GM18861 (cell line): ENCODE data around the gene CLEC4G.
"Not testable (repeated sequence)": the region's sequence is repeated elsewhere in the genome, so short reads cannot be mapped to it uniquely, and the experiment has no call there.

Experiments used
- ATAC-seq: cut with Tn5 transposase; IDR thresholded peaks from one replicate; pipeline ENCODE4 v1.9.1; 2021; ENCODE audit not compliant: unreplicated experiment

CLEC4G gene

GRCh38 chr19:7732045-7732444, at the start of gene CLEC4G:
CLEC4G (minus strand) TSS chr19:7732110; CDS start chr19:7732102, 8 bp downstream.
- ATAC-seq, result no peak

GRCh38 chr19:7781157-7781556, 49.2 kb upstream of the CLEC4G start:
- no peak for ATAC-seq

- no peak for ATAC-seq
Observed at GRCh38 chr19:7779631-7780486, 47.9 kb upstream of the CLEC4G start.

GRCh38 chr19:7778081-7778480, 46.2 kb upstream of the CLEC4G start:
- no peak for ATAC-seq

GRCh38 chr19:7775761-7776160, 43.9 kb upstream of the CLEC4G start:
- ATAC-seq, result no peak

- ATAC-seq, result no peak
Observed at GRCh38 chr19:7773841-7774240, 41.9 kb upstream of the CLEC4G start.

- ATAC-seq, result no peak
Observed at GRCh38 chr19:7772752-7773291, 40.9 kb upstream of the CLEC4G start.

- no peak for ATAC-seq
Observed at GRCh38 chr19:7771072-7771471, 39.2 kb upstream of the CLEC4G start.

GRCh38 chr19:7769171-7769570, 37.3 kb upstream of the CLEC4G start:
- ATAC-seq, result no peak

GRCh38 chr19:7767487-7767886, 35.6 kb upstream of the CLEC4G start:
- no peak for ATAC-seq

GRCh38 chr19:7766535-7766934, 34.6 kb upstream of the CLEC4G start:
- ATAC-seq, result no peak

GRCh38 chr19:7765043-7765442, 33.1 kb upstream of the CLEC4G start:
- not testable (repeated sequence) for ATAC-seq

GRCh38 chr19:7764157-7764556, 32.2 kb upstream of the CLEC4G start:
- not testable (repeated sequence) for ATAC-seq

- ATAC-seq, result no peak
Observed at GRCh38 chr19:7763696-7764095, 31.8 kb upstream of the CLEC4G start.

- ATAC-seq, result no peak
Observed at GRCh38 chr19:7762719-7763293, 30.9 kb upstream of the CLEC4G start, which contains the start of gene CLEC4M. CLEC4M (plus strand) TSS chr19:7763243; CDS start chr19:7763267, 24 bp downstream.

- ATAC-seq, result no peak
Observed at GRCh38 chr19:7759156-7759555, 27.2 kb upstream of the CLEC4G start.

GRCh38 chr19:7757358-7757757, 25.4 kb upstream of the CLEC4G start:
- no peak for ATAC-seq

GRCh38 chr19:7756258-7756657, 24.3 kb upstream of the CLEC4G start:
- ATAC-seq, result no peak

GRCh38 chr19:7751157-7751783, 19.4 kb upstream of the CLEC4G start:
- ATAC-seq, result no peak

GRCh38 chr19:7748756-7749155, 16.8 kb upstream of the CLEC4G start:
- ATAC-seq, result no peak

GRCh38 chr19:7748171-7748570, 16.3 kb upstream of the CLEC4G start:
- ATAC-seq, result no peak
